Cardiac muscle cell (in vitro differentiated cells and primary cell): ENCODE results near the gene CELF3. TPM values are rescaled to one million over a fixed set of nuclear protein-coding genes. Genes with fewer than 3 reads are reported as not detected.

Experiments
- DNase-seq, 2 donors: peaks; one replicate each; pipeline versions ENCODE4 v3.0.0 to v3.0.0-alpha.2; 2010 to 2017; ENCODE audit warnings: low read depth in 1 of 2, low spot score in 1 of 2
- H3K27ac ChIP-seq: fragments of 200-600 bp; sonication (generic); 2 replicates; pipeline ENCODE4 v1.5.1; 2016
- H3K27me3 ChIP-seq: fragments of 200-600 bp; sonication (generic); 2 replicates; pipeline ENCODE4 v1.6.0; 2016; ENCODE audit warnings: control low read depth
- H3K36me3 ChIP-seq: fragments of 200-600 bp; sonication (generic); 2 replicates; pipeline ENCODE4 v1.5.1; 2016; ENCODE audit warnings: control low read depth
- H3K4me1 ChIP-seq: fragments of 200-600 bp; sonication (generic); 2 replicates; pipeline ENCODE4 v1.8.1; 2017; ENCODE audit warnings: low read depth, mild to moderate bottlenecking, mixed run types
- H3K4me3 ChIP-seq: fragments of 200-600 bp; sonication (generic); 2 replicates; pipeline ENCODE4 v1.5.1; 2016; ENCODE audit warnings: mild to moderate bottlenecking
- H3K9me3 ChIP-seq: fragments of 200-600 bp; sonication (generic); 2 replicates; pipeline ENCODE4 v1.5.1; 2017; ENCODE audit warnings: low read depth, mild to moderate bottlenecking, control low read depth
- polyA plus RNA-seq: library from polyadenylated mRNA; unstranded; fragments of >200 nt; fragmentation: Nextera tagmentation; extraction: Ambion mirVana; gene quantifications from 2 replicates; pipeline ENCODE4 v1.2.1, GENCODE V29; 2016
- total RNA-seq: library from RNA; depleted of rRNA; stranded (reverse); fragments of >200 nt; gene quantifications from 2 replicates; pipeline ENCODE4 v1.2.3, GENCODE V29; 2016
- TF ChIP-seq, protein P1 (sequence below): IDR thresholded peaks from 2 replicates; pipeline ENCODE4 v1.5.1; 2012; ENCODE audit warnings: low read depth, mild to moderate bottlenecking, low read length

Gene CELF3
- total and polyA plus RNA-seq, 2 experiments from 2014 or later, result 0.42 TPM; not detected in 1

DNA sequence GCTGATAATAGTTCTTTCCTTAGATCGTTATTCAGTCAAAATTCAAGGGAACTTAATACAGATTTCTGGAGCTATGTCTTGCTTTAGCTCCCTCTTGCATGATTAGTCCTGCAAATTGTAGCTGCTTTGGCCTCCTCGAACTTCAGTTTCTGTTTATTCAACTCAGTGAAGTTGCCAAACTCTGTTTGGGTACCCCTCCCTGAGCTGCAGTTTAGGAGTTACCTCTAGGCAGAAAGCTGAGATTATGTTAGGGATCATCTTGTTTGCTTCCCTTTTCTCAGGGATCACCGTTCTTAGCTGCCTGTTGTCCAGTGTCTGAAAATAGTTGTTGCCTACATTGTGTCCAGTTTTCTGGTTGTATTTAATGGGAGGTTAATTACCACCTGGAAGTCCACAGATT lies 61.2 kb downstream of the CELF3 start:
- TF ChIP-seq, protein P1, sequence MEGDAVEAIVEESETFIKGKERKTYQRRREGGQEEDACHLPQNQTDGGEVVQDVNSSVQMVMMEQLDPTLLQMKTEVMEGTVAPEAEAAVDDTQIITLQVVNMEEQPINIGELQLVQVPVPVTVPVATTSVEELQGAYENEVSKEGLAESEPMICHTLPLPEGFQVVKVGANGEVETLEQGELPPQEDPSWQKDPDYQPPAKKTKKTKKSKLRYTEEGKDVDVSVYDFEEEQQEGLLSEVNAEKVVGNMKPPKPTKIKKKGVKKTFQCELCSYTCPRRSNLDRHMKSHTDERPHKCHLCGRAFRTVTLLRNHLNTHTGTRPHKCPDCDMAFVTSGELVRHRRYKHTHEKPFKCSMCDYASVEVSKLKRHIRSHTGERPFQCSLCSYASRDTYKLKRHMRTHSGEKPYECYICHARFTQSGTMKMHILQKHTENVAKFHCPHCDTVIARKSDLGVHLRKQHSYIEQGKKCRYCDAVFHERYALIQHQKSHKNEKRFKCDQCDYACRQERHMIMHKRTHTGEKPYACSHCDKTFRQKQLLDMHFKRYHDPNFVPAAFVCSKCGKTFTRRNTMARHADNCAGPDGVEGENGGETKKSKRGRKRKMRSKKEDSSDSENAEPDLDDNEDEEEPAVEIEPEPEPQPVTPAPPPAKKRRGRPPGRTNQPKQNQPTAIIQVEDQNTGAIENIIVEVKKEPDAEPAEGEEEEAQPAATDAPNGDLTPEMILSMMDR, result no peak
- Histone ChIP-seq H3K27me3 (no peaks in the 10 kb centered on the region), H3K9me3 (no peaks in the 10 kb centered on the region)

DNA sequence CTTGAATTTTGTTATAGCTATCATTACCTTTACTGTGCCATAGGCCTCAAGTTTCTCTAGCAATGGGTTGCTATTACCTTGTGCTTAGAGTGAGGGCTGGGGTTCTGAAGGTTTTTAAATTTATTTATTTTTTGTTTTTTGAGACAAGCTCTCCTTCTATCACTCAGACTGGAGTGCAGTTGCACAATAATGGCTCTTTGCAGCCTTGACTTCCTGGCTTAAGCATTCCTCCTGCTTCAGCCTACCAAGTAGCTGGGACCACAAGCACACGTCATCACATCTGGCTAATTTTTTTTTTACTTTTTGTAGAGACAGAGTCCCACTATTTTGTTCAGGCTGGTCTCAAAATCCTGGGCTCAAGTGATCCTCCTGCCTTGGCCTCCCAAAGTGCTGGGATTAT lies 63.2 kb downstream of the CELF3 start:
- H3K27me3 ChIP-seq, result no peaks in the 10 kb centered on the region
- H3K36me3 ChIP-seq, result peaks cover 3% of the 10 kb centered on the region
- H3K4me1 ChIP-seq, result no peaks in the 10 kb centered on the region
- peak in 1 of 2 donors; percentile 94 for DNase-seq
- H3K4me3 ChIP-seq, result no peak overlapping the region
- no peak overlapping the region for H3K27ac ChIP-seq
- H3K9me3 ChIP-seq, result no peaks in the 10 kb centered on the region
- TF ChIP-seq, protein P1, result no peak

More for the DNA sequence above, 61.2 kb downstream of the CELF3 start:
- Histone ChIP-seq H3K4me1 (no peaks in the 10 kb centered on the region), H3K4me3 (no peak overlapping the region), H3K27ac (no peak overlapping the region), H3K36me3 (peaks cover 14% of the 10 kb centered on the region)
- no peak for DNase-seq

Other genes starting within 250 kb of the CELF3 start
- 4.3 and 4.9 TPM in 2 replicates for gene CGN, start 205.4 kb downstream of the CELF3 start, total RNA-seq
- gene CGN, start 205.4 kb downstream of the CELF3 start, polyA plus RNA-seq, result 1.2 and 2.0 TPM in 2 replicates
- 7.0 TPM in 2 replicates for gene TUFT1, start 176.5 kb downstream of the CELF3 start, total RNA-seq
- gene TUFT1, start 176.5 kb downstream of the CELF3 start, polyA plus RNA-seq, result 7.7 and 9.0 TPM in 2 replicates
- 24.5 and 34.5 TPM in 2 replicates for gene SNX27, start 104.8 kb downstream of the CELF3 start, total RNA-seq
- gene SNX27, start 104.8 kb downstream of the CELF3 start, polyA plus RNA-seq, result 24.4 and 27.6 TPM in 2 replicates
- gene RIIAD1, start 4.7 kb upstream of the CELF3 start, total RNA-seq, result not detected in 2 replicates
- 1.1 TPM in 1 of 2 replicates, not detected in the other for gene RIIAD1, start 4.7 kb upstream of the CELF3 start, polyA plus RNA-seq
- gene MRPL9, start 46.7 kb upstream of the CELF3 start, total RNA-seq, result 91.0 and 103 TPM in 2 replicates
- 107 and 108 TPM in 2 replicates for gene MRPL9, start 46.7 kb upstream of the CELF3 start, polyA plus RNA-seq
- 7.8 and 13.5 TPM in 2 replicates for gene TDRKH, start 73.7 kb upstream of the CELF3 start, total RNA-seq
- 12.9 and 14.6 TPM in 2 replicates for gene TDRKH, start 73.7 kb upstream of the CELF3 start, polyA plus RNA-seq
- gene LINGO4, start 88.6 kb upstream of the CELF3 start, total RNA-seq, result not detected in 2 replicates
- not detected in 2 replicates for gene LINGO4, start 88.6 kb upstream of the CELF3 start, polyA plus RNA-seq
- gene RORC, start 115.0 kb upstream of the CELF3 start, total RNA-seq, result not detected in 2 replicates
- not detected in 2 replicates for gene RORC, start 115.0 kb upstream of the CELF3 start, polyA plus RNA-seq
- gene C2CD4D, start 123.0 kb upstream of the CELF3 start, total RNA-seq, result not detected in 2 replicates
- 0.41 and 0.44 TPM in 2 replicates for gene C2CD4D, start 123.0 kb upstream of the CELF3 start, polyA plus RNA-seq
- not detected in 2 replicates for gene THEM5, start 136.9 kb upstream of the CELF3 start, total RNA-seq
- not detected in 2 replicates for gene THEM5, start 136.9 kb upstream of the CELF3 start, polyA plus RNA-seq
- 26.8 and 37.5 TPM in 2 replicates for gene THEM4, start 192.7 kb upstream of the CELF3 start, total RNA-seq
- gene THEM4, start 192.7 kb upstream of the CELF3 start, polyA plus RNA-seq, result 42.6 and 61.9 TPM in 2 replicates